ENCODE data around the gene MATCAP1. TPM values are rescaled to one million over a fixed set of nuclear protein-coding genes. Genes with fewer than 3 reads are reported as not detected.

The MATCAP1 gene
- total and polyA plus RNA-seq, 10 of the 15 experiments (the other 5 are each of a cell fraction or from before 2014, with no cell fraction given), result 2.8 to 25.8 (median 8.6) TPM

GRCh38 chr16:67184995-67185650 is 1.4 kb upstream of the MATCAP1 start (continued):
- TF ChIP-seq SKIL (IDR thresholded peaks at IDR 0.05; ENCODE audit: low read depth, poor library complexity, severe bottlenecking) (no peak), FOXK2 (IDR thresholded peaks at IDR 0.05) (no peak), BRCA1 (IDR thresholded peaks at IDR 0.05; ENCODE audit: low read depth, low read length) (no peak), ASH2L (IDR thresholded peaks at IDR 0.05; ENCODE audit: borderline replicate concordance, low read depth) (no peak), ETV6 (conservative IDR thresholded peaks at IDR 0.05 in 1 of 2, IDR thresholded peaks at IDR 0.05 in 1 of 2; ENCODE audit: borderline replicate concordance in 1 of 2, low read depth in 1 of 2) (no peak), NR2C1 (IDR thresholded peaks at IDR 0.05) (no peak), SP1 (IDR thresholded peaks at IDR 0.05; ENCODE audit: low read depth, low read length) (peak; percentile 20), E2F8 (IDR thresholded peaks at IDR 0.05; ENCODE audit: low read depth, partially characterized antibody) (no peak), POU2F2 (IDR thresholded peaks at IDR 0.05; ENCODE audit: borderline replicate concordance, low read depth, low read length) (peak; percentile 56; the same call in 1 of the 3 replicates), LARP7 (IDR thresholded peaks at IDR 0.05) (0 out of 2 replicates have a peak, but pooled peaks have one; percentile 24), STAT3 (IDR thresholded peaks at IDR 0.05; ENCODE audit: low read depth, low read length) (no peak), STAT1 (conservative IDR thresholded peaks at IDR 0.05) (no peak), JUNB (IDR thresholded peaks at IDR 0.05) (no peak), RFX5 (IDR thresholded peaks at IDR 0.05; ENCODE audit: low read depth, low read length) (no peak), FOXM1 (IDR thresholded peaks at IDR 0.05; ENCODE audit: low read depth, low read length) (no peak), MEF2A (IDR thresholded peaks at IDR 0.05; ENCODE audit: insufficient read depth, low read depth, low read length) (no peak)
- TF ChIP-seq, protein P1, sequence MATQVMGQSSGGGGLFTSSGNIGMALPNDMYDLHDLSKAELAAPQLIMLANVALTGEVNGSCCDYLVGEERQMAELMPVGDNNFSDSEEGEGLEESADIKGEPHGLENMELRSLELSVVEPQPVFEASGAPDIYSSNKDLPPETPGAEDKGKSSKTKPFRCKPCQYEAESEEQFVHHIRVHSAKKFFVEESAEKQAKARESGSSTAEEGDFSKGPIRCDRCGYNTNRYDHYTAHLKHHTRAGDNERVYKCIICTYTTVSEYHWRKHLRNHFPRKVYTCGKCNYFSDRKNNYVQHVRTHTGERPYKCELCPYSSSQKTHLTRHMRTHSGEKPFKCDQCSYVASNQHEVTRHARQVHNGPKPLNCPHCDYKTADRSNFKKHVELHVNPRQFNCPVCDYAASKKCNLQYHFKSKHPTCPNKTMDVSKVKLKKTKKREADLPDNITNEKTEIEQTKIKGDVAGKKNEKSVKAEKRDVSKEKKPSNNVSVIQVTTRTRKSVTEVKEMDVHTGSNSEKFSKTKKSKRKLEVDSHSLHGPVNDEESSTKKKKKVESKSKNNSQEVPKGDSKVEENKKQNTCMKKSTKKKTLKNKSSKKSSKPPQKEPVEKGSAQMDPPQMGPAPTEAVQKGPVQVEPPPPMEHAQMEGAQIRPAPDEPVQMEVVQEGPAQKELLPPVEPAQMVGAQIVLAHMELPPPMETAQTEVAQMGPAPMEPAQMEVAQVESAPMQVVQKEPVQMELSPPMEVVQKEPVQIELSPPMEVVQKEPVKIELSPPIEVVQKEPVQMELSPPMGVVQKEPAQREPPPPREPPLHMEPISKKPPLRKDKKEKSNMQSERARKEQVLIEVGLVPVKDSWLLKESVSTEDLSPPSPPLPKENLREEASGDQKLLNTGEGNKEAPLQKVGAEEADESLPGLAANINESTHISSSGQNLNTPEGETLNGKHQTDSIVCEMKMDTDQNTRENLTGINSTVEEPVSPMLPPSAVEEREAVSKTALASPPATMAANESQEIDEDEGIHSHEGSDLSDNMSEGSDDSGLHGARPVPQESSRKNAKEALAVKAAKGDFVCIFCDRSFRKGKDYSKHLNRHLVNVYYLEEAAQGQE (IDR thresholded peaks at IDR 0.05; ENCODE audit: low read depth, low read length), result peak; percentile 99
- TF ChIP-seq, protein P2, sequence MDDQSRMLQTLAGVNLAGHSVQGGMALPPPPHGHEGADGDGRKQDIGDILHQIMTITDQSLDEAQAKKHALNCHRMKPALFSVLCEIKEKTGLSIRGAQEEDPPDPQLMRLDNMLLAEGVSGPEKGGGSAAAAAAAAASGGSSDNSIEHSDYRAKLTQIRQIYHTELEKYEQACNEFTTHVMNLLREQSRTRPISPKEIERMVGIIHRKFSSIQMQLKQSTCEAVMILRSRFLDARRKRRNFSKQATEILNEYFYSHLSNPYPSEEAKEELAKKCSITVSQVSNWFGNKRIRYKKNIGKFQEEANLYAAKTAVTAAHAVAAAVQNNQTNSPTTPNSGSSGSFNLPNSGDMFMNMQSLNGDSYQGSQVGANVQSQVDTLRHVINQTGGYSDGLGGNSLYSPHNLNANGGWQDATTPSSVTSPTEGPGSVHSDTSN (IDR thresholded peaks at IDR 0.05; ENCODE audit: insufficient replicate concordance, low read depth, low read length), result no peak
- TF ChIP-seq, protein P3, sequence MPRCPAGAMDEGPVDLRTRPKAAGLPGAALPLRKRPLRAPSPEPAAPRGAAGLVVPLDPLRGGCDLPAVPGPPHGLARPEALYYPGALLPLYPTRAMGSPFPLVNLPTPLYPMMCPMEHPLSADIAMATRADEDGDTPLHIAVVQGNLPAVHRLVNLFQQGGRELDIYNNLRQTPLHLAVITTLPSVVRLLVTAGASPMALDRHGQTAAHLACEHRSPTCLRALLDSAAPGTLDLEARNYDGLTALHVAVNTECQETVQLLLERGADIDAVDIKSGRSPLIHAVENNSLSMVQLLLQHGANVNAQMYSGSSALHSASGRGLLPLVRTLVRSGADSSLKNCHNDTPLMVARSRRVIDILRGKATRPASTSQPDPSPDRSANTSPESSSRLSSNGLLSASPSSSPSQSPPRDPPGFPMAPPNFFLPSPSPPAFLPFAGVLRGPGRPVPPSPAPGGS (IDR thresholded peaks at IDR 0.05; ENCODE audit: borderline replicate concordance, insufficient read depth, low read depth, low read length, poor library complexity, severe bottlenecking), result no peak
